T-helper 2 cell treated with Interferon-gamma antibody and Interleukin-4, amounts not matched to agents 5 μg/mL and 100 μg/mL, for 36 hours (primary cell): Measurements from ENCODE around the gene TAF9B.
A peak's percentile ranks its signal among the peaks of the same experiment; 100 is the strongest.
"Not testable (repeated sequence)": the region's sequence is repeated elsewhere in the genome, so short reads cannot be mapped to it uniquely, and the experiment has no call there.

ENCODE experiments used
- DNase-seq: peaks from one replicate; pipeline ENCODE4 v3.0.0; 2021; ENCODE audit warnings: low spot score
- H3K27ac Mint-ChIP-seq: one replicate; pipeline ENCODE4 v1.8.0; 2021; ENCODE audit warnings: mild to moderate bottlenecking, mixed read lengths
- H3K27me3 Mint-ChIP-seq: one replicate; pipeline ENCODE4 v1.8.0; 2021; ENCODE audit warnings: low read depth, mixed read lengths
- H3K36me3 Mint-ChIP-seq: one replicate; pipeline ENCODE4 v1.8.0; 2021; ENCODE audit warnings: low read depth, mixed read lengths
- H3K4me1 Mint-ChIP-seq: one replicate; pipeline ENCODE4 v1.8.0; 2021; ENCODE audit warnings: low read depth, mixed read lengths
- H3K4me3 Mint-ChIP-seq: one replicate; pipeline ENCODE4 v1.8.0; 2022; ENCODE audit warnings: mild to moderate bottlenecking, moderate library complexity, mixed read lengths
- H3K9me3 Mint-ChIP-seq: one replicate; pipeline ENCODE4 v1.8.0; 2021; ENCODE audit warnings: mixed read lengths

TAF9B gene, protein sequence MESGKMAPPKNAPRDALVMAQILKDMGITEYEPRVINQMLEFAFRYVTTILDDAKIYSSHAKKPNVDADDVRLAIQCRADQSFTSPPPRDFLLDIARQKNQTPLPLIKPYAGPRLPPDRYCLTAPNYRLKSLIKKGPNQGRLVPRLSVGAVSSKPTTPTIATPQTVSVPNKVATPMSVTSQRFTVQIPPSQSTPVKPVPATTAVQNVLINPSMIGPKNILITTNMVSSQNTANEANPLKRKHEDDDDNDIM

DNA sequence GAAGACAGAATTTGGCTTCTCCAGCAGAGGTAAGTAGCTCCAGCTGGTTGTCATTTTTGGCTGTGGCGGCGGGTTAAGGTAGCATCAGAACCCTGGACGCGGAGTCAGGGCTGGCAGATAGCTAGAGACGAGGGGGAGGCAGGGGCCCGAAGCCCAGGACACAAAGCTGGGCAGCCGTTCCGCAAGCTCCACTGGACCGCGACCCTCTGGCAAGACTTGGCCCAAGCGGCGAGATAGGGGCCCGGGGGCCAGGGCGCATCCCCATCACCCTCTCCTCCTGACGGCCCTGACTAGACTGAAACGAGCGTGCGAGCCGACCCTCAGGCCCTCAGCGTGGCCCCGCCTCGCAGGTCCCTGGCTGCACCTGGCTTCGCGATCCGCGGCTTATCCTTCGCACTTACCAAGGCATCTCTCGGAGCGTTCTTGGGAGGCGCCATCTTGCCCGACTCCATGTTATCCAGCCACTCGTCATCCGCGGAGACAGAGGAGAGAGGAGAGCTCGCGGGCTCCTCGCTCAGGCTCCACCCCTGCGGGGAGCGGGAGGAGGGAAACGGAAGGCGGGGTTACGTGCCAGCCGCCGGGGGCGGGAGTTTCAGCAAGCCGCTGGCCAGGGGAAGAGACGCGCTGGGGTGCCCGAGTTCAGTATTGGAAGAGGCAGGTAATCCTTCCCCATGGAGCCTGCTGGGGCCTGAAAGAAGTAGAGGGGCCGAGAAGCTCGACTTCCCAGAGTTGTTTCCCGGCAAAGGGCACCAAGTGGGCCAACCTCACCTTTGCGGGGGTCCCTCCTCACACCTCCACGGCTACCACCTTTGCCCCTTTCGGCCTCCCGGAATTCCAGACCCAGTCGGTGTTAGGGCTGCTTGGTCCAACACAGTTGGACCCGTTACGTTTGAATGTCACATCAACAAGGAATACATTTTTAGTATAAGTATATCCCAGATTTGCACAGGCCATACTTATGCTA lies at the start of gene TAF9B:
TSS of gene TAF9B (minus strand) at position 491 of the 964 bp plus-strand sequence. CDS start at position 452, 39 bp downstream.
- Mint-ChIP-seq H3K36me3 (peaks cover 5% of the 10 kb centered on the region), H3K9me3 (no peaks in the 10 kb centered on the region), H3K4me3 (peak within 1 kb of the TSS; percentile 91), H3K27me3 (no peaks in the 10 kb centered on the region), H3K27ac (peak within 1 kb of the TSS; percentile 92), H3K4me1 (peaks cover 5% of the 10 kb centered on the region)
- DNase-seq: peak; percentile 82

DNA sequence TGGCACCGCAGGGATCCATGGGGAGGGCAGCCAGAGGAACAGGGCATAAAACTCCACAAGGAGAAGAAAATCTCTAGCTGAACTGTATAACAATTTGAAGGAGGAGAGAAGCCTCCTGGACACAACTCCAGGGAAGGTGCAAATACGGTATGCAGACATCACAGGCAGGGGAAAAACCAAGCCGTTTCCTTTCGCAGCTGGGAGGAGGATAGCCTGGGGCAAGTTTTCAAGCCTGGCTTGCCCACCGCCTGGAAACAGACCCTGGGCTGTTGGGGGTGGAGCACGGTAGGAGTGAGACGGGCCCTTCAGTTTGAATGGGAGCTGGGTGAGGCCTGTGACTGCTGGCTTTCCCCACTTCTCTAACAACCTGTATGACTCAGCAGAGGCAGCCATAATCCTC lies 43.4 kb upstream of the TAF9B start:
- DNase-seq: no peak
- no peak overlapping the region for H3K4me3 Mint-ChIP-seq
- H3K4me1 Mint-ChIP-seq: no peaks in the 10 kb centered on the region
- H3K36me3 Mint-ChIP-seq: no peaks in the 10 kb centered on the region
- H3K9me3 Mint-ChIP-seq: peaks cover 5% of the 10 kb centered on the region
- H3K27ac Mint-ChIP-seq: no peak overlapping the region
- H3K27me3 Mint-ChIP-seq: no peaks in the 10 kb centered on the region

DNA sequence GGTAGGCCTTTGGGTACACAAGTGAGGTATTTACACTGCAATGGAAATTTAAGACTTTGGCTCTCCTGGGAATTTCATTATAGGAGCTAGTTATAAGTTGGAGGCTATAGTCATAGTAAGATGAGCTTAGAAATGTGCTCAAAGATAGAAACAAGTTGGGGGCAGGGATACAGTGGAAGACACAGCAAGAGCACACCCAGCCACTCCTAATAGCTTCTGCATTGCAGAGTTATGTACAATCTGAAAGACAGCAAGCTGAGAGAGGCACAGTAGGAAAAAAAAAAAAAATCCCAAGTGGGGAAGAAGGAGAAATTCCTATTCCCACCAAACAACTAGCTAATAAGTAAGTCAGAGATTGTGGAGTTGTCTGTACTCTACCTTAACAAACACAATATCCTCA lies 41.9 kb upstream of the TAF9B start:
- H3K27ac Mint-ChIP-seq: no peak overlapping the region
- H3K36me3 Mint-ChIP-seq: no peaks in the 10 kb centered on the region
- no peaks in the 10 kb centered on the region for H3K4me1 Mint-ChIP-seq
- H3K4me3 Mint-ChIP-seq: no peak overlapping the region
- H3K27me3 Mint-ChIP-seq: no peaks in the 10 kb centered on the region
- DNase-seq: no peak
- peaks cover 5% of the 10 kb centered on the region for H3K9me3 Mint-ChIP-seq

DNA sequence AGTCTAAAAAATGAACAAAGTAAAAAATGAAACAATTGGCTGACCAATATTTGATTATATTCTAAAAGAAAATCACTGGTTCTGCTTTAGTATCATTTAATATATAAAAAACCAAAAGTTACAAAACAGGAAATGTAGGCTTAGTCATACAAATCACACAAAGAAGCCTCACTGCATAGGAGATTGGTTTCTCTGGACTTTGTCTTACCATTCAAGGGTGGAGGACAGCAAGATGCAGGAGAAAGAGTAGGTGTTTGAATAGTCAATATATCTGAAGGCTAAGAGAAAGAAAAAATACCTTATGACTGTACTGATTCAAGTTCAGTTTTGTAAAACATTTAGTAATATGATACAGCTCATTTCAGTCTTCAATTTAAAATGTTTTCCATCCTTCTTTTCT lies 28.6 kb upstream of the TAF9B start:
- no peak overlapping the region for H3K4me3 Mint-ChIP-seq
- H3K4me1 Mint-ChIP-seq: no peaks in the 10 kb centered on the region
- DNase-seq: no peak
- no peaks in the 10 kb centered on the region for H3K9me3 Mint-ChIP-seq
- H3K27me3 Mint-ChIP-seq: no peaks in the 10 kb centered on the region
- no peaks in the 10 kb centered on the region for H3K36me3 Mint-ChIP-seq
- H3K27ac Mint-ChIP-seq: no peak overlapping the region

DNA sequence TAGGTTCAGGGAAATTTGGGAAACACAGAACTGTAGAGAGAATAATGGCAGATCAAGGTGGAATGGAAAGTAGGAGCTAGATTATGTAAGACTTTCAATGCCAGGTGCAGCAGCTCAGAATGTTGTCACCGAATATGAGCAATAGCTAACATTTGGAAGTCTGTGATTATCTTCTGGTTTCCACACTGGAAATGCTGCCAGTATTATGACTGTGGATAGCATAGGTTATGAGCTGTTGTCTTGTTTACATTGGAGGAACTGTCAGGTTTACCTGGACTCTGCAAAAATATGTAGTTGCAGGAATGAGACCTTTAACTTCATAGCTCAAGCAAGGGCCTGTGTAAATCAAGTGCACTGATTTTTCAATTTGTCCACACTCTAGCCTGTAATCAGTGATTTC lies 26.0 kb upstream of the TAF9B start:
- H3K27me3 Mint-ChIP-seq: no peaks in the 10 kb centered on the region
- H3K36me3 Mint-ChIP-seq: no peaks in the 10 kb centered on the region
- no peak overlapping the region for H3K27ac Mint-ChIP-seq
- H3K4me3 Mint-ChIP-seq: no peak overlapping the region
- H3K4me1 Mint-ChIP-seq: peaks cover 4% of the 10 kb centered on the region
- DNase-seq: no peak
- H3K9me3 Mint-ChIP-seq: peaks cover 2% of the 10 kb centered on the region

DNA sequence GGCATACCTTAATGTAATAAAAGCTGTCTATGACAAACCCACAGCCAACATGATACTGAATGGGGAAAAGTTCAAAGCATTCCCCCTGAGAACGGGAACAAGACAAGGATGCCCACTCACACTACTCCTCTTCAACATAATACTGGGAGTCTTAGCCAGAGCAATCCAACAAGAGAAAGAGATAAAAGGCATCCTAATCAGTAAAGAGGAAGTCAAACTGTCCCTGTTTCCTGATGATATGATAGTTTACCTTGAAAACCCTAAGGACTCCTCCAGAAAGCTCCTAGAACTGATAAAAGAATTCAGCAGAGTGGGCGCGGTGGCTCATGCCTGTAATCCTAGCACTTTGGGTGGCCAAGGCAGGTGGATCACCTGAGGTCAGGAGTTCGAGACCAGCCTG lies 23.7 kb upstream of the TAF9B start:
- not testable (repeated sequence) for H3K4me3 Mint-ChIP-seq, DNase-seq, H3K4me1 Mint-ChIP-seq, H3K27me3 Mint-ChIP-seq, H3K27ac Mint-ChIP-seq, H3K36me3 Mint-ChIP-seq, H3K9me3 Mint-ChIP-seq

DNA sequence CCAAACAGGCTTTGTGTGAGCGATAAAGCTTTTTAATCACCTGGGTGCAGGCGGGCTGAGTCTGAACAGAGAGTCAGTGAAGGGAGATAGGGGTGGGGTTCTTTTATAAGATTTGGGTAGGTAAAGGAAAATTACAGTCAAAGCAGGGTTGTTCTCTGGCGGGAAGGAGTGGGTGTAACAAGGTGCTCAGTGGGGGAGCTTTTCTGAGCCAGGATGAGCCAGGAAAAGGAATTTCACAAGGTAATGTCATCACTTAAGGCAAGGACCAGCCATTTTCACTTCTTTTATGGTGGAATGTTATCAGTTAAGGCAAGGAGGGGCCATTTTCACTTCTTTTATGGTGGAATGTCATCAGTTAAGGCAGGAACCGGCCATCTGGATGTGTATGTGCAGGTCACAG lies 21.3 kb upstream of the TAF9B start:
- H3K27ac Mint-ChIP-seq, H3K27me3 Mint-ChIP-seq, H3K4me3 Mint-ChIP-seq, DNase-seq, H3K4me1 Mint-ChIP-seq, H3K9me3 Mint-ChIP-seq, H3K36me3 Mint-ChIP-seq: not testable (repeated sequence)

DNA sequence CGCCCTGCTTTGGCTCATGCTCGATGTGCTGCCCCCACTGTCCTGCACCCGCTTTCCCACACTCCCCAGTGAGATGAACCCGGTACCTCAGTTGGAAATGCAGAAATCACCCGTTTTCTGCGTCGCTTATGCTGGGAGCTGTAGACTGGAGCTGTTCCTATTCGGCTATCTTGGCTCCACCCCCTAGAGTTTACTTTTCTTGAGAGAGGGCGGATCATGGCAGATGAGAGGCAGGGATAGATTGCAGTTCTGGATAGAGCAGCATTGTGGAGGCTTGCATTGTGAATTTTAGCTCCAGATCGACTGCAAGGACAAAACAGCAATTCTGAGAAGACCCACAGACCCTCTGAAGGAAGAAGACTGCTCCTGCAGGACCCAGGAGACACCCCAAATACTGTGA lies 18.4 kb upstream of the TAF9B start:
- H3K9me3 Mint-ChIP-seq, DNase-seq, H3K4me1 Mint-ChIP-seq, H3K27me3 Mint-ChIP-seq, H3K36me3 Mint-ChIP-seq, H3K4me3 Mint-ChIP-seq, H3K27ac Mint-ChIP-seq: not testable (repeated sequence)

DNA sequence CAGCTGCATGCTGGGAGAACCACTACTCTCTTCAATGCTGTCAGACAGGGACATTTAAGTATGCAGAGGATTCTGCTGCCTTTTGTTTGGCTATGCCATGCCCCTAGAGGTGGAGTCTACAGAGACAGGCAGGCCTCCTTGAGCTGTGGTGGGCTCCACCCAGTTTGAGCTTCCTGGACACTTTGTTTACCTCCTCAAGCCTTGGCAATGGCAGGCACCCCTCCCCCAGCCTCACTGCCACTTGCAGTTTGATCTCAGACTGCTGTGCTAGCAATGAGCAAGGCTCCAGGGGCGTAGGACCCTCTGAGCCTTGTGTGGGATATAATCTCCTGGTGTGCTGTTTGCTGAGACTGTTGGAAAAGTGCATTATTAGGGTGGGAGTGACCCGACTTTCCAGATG lies 17.9 kb upstream of the TAF9B start:
- H3K36me3 Mint-ChIP-seq, DNase-seq, H3K4me1 Mint-ChIP-seq, H3K27ac Mint-ChIP-seq, H3K4me3 Mint-ChIP-seq, H3K27me3 Mint-ChIP-seq, H3K9me3 Mint-ChIP-seq: not testable (repeated sequence)

DNA sequence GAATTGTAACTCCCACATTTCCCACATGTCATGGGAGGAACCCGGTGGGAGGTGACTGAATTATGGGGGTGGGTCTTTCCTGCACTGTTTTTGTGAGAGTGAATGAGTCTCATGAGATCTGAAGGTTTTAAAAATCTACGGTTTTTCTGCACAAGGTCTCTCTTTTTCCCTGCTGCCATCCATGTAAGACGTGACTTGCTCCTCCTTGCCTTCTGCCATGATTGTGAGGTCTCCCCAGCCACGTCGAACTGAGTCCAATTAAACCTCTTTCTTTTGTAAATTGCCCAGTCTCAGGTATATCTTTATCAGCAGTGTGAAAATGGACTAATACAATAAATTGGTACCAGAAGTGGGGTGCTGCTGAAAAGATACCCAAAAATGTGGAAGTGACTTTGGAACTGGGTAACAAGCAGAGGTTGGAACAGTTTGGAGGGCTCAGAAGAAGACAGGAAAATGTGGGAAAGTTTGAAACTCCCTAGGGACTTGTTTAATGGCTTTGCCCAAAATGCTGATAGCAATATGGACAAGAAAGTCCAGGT lies 7.6 kb upstream of the TAF9B start:
- H3K4me3 Mint-ChIP-seq, H3K4me1 Mint-ChIP-seq, H3K27me3 Mint-ChIP-seq, H3K27ac Mint-ChIP-seq, H3K36me3 Mint-ChIP-seq, DNase-seq: not testable (repeated sequence)
- H3K9me3 Mint-ChIP-seq: peaks cover 34% of the 10 kb centered on the region

DNA sequence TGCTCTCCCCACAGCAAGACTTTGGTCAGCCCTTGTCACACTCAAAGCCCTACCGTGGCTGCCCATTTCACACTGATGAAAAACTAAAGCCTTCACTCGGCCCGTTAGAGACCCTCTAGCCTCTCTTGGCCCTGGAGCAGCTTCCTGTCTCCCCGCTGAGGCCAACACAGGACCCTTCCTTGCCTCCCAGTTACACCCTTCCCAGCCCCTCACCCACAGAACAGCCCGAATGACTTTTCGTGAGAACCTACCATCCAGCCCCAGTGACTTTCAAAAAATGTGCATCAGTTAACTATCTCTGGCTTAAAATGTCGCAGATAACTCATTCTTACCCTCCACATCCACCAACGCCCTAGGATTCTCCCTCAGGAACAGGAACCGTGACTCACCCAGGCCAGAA lies 756 bp upstream of the TAF9B start:
- Mint-ChIP-seq H3K27ac (peak overlapping the region; percentile 51), H3K4me3 (peak overlapping the region; percentile 91), H3K27me3 (no peaks in the 10 kb centered on the region), H3K9me3 (no peaks in the 10 kb centered on the region), H3K4me1 (peaks cover 5% of the 10 kb centered on the region), H3K36me3 (peaks cover 5% of the 10 kb centered on the region)
- no peak for DNase-seq

DNA sequence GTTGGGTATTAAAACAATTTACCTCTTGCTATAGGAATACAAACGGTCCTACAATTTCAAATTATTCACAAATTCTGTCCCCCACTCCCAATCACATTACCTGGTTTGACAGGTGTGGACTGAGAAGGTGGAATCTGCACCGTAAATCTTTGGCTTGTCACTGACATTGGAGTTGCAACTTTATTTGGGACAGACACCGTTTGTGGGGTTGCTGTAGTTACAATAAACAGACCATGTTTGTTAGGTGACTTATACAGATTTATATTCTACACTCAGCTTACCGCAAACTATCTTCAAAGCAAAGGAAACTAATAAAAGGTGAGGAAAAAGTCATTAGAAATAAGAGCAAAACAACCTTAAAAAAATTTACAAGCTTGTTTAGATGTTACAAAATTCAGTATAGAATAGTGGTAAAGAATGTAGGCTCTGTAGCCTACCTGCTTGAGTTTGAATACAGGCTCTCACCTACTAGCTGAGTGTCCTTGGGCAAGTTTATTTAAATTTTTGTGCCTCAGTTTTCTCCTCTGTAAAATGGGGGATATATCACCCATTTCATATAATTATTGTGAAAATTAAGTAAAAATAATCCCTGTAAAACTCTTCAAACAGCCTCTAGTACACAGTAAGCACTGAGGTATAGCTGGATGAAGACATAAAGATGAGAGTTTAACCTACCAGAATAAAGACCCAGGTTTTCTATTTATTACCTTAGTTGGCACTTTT lies 6.1 kb downstream of the TAF9B start:
- no peaks in the 10 kb centered on the region for H3K27me3 Mint-ChIP-seq
- H3K36me3 Mint-ChIP-seq: peaks cover 35% of the 10 kb centered on the region
- H3K4me3 Mint-ChIP-seq: no peak overlapping the region
- H3K27ac Mint-ChIP-seq: no peak overlapping the region
- H3K4me1 Mint-ChIP-seq: peaks cover 8% of the 10 kb centered on the region
- H3K9me3 Mint-ChIP-seq: no peaks in the 10 kb centered on the region
- DNase-seq: no peak

DNA sequence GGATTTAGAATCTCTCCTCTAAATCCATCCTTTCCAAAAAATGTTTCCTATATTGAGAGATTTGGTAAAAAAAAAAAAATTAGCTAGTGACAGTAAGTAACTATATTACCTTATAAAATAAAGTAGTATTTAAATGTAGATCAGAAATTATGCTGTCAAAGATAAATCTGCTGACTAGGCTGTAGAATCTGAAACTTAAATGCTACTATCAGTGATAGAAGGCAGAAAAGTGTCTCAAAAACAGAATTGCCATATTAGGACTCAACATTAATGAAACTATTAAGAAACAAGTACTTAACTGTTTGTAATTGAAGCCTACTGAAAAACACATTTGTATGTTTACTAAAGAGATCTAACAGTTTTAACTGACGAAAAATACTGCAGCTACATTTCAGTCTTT lies 8.3 kb downstream of the TAF9B start:
- Mint-ChIP-seq H3K36me3 (peaks cover 43% of the 10 kb centered on the region), H3K27me3 (no peaks in the 10 kb centered on the region), H3K4me3 (no peak overlapping the region), H3K4me1 (peaks cover 6% of the 10 kb centered on the region), H3K27ac (no peak overlapping the region), H3K9me3 (no peaks in the 10 kb centered on the region)
- DNase-seq: no peak

DNA sequence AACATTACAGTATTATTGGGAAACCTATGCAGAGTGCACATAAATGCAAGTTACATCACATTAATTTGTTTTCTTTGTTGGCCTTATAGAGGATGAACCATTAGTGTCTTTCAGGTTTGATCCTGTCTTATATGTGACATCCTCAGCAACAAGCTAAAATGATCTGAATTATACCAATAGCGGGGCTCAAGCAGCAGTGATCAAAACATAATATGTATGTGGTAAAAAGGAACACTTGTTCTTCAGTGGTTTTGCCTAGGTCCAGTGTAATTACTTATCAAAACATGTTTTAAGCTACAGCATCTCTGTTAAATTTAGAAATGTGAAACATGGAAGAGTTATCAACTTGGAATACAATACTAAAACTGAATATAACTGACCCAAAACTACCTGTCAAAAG lies 9.1 kb downstream of the TAF9B start:
- Mint-ChIP-seq H3K9me3 (no peaks in the 10 kb centered on the region), H3K27me3 (no peaks in the 10 kb centered on the region), H3K4me3 (no peak overlapping the region), H3K4me1 (peaks cover 6% of the 10 kb centered on the region), H3K27ac (peak overlapping the region; percentile 57), H3K36me3 (peaks cover 47% of the 10 kb centered on the region)
- DNase-seq: no peak
